H1 (cell line): ENCODE data around the gene NEDD4L. TPM values are rescaled to one million over a fixed set of nuclear protein-coding genes. Genes with fewer than 3 reads are reported as not detected.

Source experiments
- CTCF ChIA-PET: fragments of 300-600 bp; sonication (Branson Sonifier 250); formaldehyde crosslinking; loops from one replicate; lab custom pipeline; 2021; ENCODE audit not compliant: partially characterized antibody; lab: Charles Lee
- POLR2A ChIA-PET: fragments of 300-600 bp; sonication (Branson Sonifier 250); formaldehyde crosslinking; loops from one replicate; lab custom pipeline; 2021; ENCODE audit warnings: inconsistent platforms; ENCODE audit not compliant: partially characterized antibody; lab: Charles Lee
- DNase-seq, 2 experiments: peaks; one replicate each; pipeline versions ENCODE4 v3.0.0 to v3.0.0-alpha.2; 2010 to 2022; ENCODE audit warnings: low spot score in 2 of 2, low read depth in 1 of 2, mixed read lengths in 1 of 2
- FAIRE-seq: peaks from 2 replicates; lab custom pipeline; 2011; peaks lifted over from hg19 to GRCh38; lab: Jason Lieb, UNC
- H2AFZ ChIP-seq: 2 replicates; pipeline ENCODE4 v1.8.1; 2012; ENCODE audit warnings: low read length, inconsistent platforms
- H2AK5ac ChIP-seq: 2 replicates; pipeline ENCODE4 v1.6.1; 2013; ENCODE audit warnings: low read depth, low read length
- H2BK120ac ChIP-seq: replicated peaks from 2 replicates; pipeline ENCODE3; 2013; ENCODE audit warnings: low read depth, low read length, inconsistent platforms
- H2BK12ac ChIP-seq: 2 replicates; pipeline ENCODE4 v1.6.1; 2013; ENCODE audit warnings: low read depth, low read length
- H2BK15ac ChIP-seq: 2 replicates; pipeline ENCODE4 v1.6.1; 2013; ENCODE audit warnings: low read length
- H2BK20ac ChIP-seq: 2 replicates; pipeline ENCODE4 v1.6.1; 2013; ENCODE audit warnings: low read length
- H2BK5ac ChIP-seq: 2 replicates; pipeline ENCODE4 v1.6.1; 2013; ENCODE audit warnings: low read depth, low read length
- H3K14ac ChIP-seq: 2 replicates; pipeline ENCODE4 v1.6.1; 2013; ENCODE audit warnings: inconsistent platforms; ENCODE audit not compliant: insufficient read length
- H3K18ac ChIP-seq: 2 replicates; pipeline ENCODE4 v1.6.1; 2013; ENCODE audit warnings: low read length; ENCODE audit errors: extremely low read depth
- H3K23ac ChIP-seq: 2 replicates; pipeline ENCODE4 v1.6.1; 2013; ENCODE audit warnings: inconsistent platforms; ENCODE audit not compliant: insufficient read length
- H3K23me2 ChIP-seq: 2 replicates; pipeline ENCODE4 v1.6.1; 2013; ENCODE audit warnings: low read depth, low read length
- H3K27ac ChIP-seq: 2 replicates; pipeline ENCODE4 v1.6.1; 2011; ENCODE audit warnings: low read depth, low read length, inconsistent platforms
- H3K27me3 ChIP-seq, 4 experiments: replicated peaks in 1 of 4; 1 replicate in 1 of 4; 2 replicates in 3 of 4; pipeline versions ENCODE4 v1.6.1 to v1.8.1; 2011 to 2013; ENCODE audit warnings: low read length in 3 of 4, mild to moderate bottlenecking in 3 of 4, inconsistent platforms in 2 of 4, mixed read lengths in 2 of 4, moderate library complexity in 1 of 4; ENCODE audit not compliant: control insufficient read depth in 3 of 4, insufficient read depth in 3 of 4; ENCODE audit errors: extremely low read depth in 1 of 4
- H3K36me3 ChIP-seq, 4 experiments: 2 replicates each; pipeline versions ENCODE4 v1.6.1 to v1.8.1; 2011 to 2013; ENCODE audit warnings: mild to moderate bottlenecking in 4 of 4, low read length in 3 of 4, moderate library complexity in 2 of 4, control low read depth in 1 of 4, inconsistent platforms in 1 of 4; ENCODE audit not compliant: insufficient read depth in 4 of 4, control insufficient read depth in 2 of 4
- H3K4ac ChIP-seq: replicated peaks from 2 replicates; pipeline ENCODE3; 2013; ENCODE audit warnings: low read length, low read depth, mixed read lengths, inconsistent platforms; ENCODE audit not compliant: insufficient read length
- H3K4me1 ChIP-seq, 4 experiments: replicated peaks in 1 of 4; 1 replicate in 1 of 4; 2 replicates in 3 of 4; pipeline versions ENCODE4 v1.6.1 to v1.8.1; 2011 to 2013; ENCODE audit warnings: low read length in 3 of 4, inconsistent platforms in 2 of 4, mixed read lengths in 1 of 4; ENCODE audit not compliant: insufficient read depth in 4 of 4, control insufficient read depth in 3 of 4
- H3K4me2 ChIP-seq, 2 experiments: 2 replicates each; pipeline versions ENCODE4 v1.6.1 to v1.8.1; 2011 to 2013; ENCODE audit warnings: low read depth in 2 of 2, low read length in 2 of 2, control low read depth in 1 of 2, inconsistent platforms in 1 of 2, mild to moderate bottlenecking in 1 of 2; ENCODE audit not compliant: insufficient read depth in 1 of 2
- H3K4me3 ChIP-seq, 4 experiments: fragments of 200-600, 300-600 bp in 1 of 4; sonication (generic), shearing (Covaris generic), sonication (Bioruptor Twin) in 1 of 4; 2 replicates each; pipeline versions ENCODE4 v1.5.1 to v1.8.1; 2011 to 2016; ENCODE audit warnings: low read length in 4 of 4, low read depth in 3 of 4, control low read depth in 2 of 4, inconsistent platforms in 2 of 4, mild to moderate bottlenecking in 2 of 4, mixed read lengths in 1 of 4, moderate library complexity in 1 of 4; ENCODE audit not compliant: insufficient read depth in 2 of 4; ENCODE audit errors: extremely low read depth in 1 of 4
- H3K56ac ChIP-seq: replicated peaks from 2 replicates; pipeline ENCODE3; 2013; ENCODE audit warnings: low read depth, mild to moderate bottlenecking, mixed read lengths, low read length, inconsistent platforms; ENCODE audit not compliant: insufficient read length
- H3K79me1 ChIP-seq: 2 replicates; pipeline ENCODE4 v1.6.1; 2013; ENCODE audit warnings: low read depth, low read length, control low read depth
- H3K79me2 ChIP-seq, 2 experiments: 2 replicates each; pipeline versions ENCODE4 v1.6.1 to v1.8.1; 2012 to 2013; ENCODE audit warnings: low read length in 2 of 2, mild to moderate bottlenecking in 2 of 2, inconsistent platforms in 1 of 2; ENCODE audit not compliant: insufficient read depth in 2 of 2, control insufficient read depth in 1 of 2
- H3K9ac ChIP-seq, 4 experiments: replicated peaks in 1 of 4; 1 replicate in 1 of 4; 2 replicates in 3 of 4; pipeline versions ENCODE4 v1.6.1 to v1.8.1; 2011 to 2013; ENCODE audit warnings: low read depth in 3 of 4, low read length in 3 of 4, control low read depth in 2 of 4, mild to moderate bottlenecking in 2 of 4, moderate library complexity in 2 of 4, inconsistent platforms in 1 of 4; ENCODE audit errors: extremely low read depth in 1 of 4
- H3K9me3 ChIP-seq, 2 experiments: 2 replicates each; pipeline versions ENCODE4 v1.6.1 to v1.8.1; 2012 to 2013; ENCODE audit warnings: mild to moderate bottlenecking in 2 of 2, moderate library complexity in 2 of 2, control low read depth in 1 of 2, inconsistent platforms in 1 of 2, low read depth in 1 of 2, low read length in 1 of 2, mixed read lengths in 1 of 2; ENCODE audit not compliant: insufficient read depth in 2 of 2
- H4K20me1 ChIP-seq, 2 experiments: replicated peaks in 1 of 2; 2 replicates each; pipeline versions ENCODE3 to v1.8.1; 2011 to 2013; ENCODE audit warnings: inconsistent platforms in 2 of 2, low read length in 2 of 2, mild to moderate bottlenecking in 1 of 2; ENCODE audit not compliant: insufficient read depth in 2 of 2, control insufficient read depth in 1 of 2
- H4K5ac ChIP-seq: 2 replicates; pipeline ENCODE4 v1.6.1; 2013; ENCODE audit warnings: low read length, low read depth, mixed read lengths, inconsistent platforms; ENCODE audit not compliant: insufficient read length
- H4K8ac ChIP-seq: 2 replicates; pipeline ENCODE4 v1.8.0; 2013; ENCODE audit warnings: mild to moderate bottlenecking, moderate library complexity, low read length, inconsistent platforms; ENCODE audit not compliant: insufficient read depth; ENCODE audit errors: extremely low read depth
- H4K91ac ChIP-seq: replicated peaks from 2 replicates; pipeline ENCODE3; 2013; ENCODE audit warnings: low read length, mixed read lengths, inconsistent platforms; ENCODE audit not compliant: insufficient read length
- ASH2L ChIP-seq: fragments of 200-600, 300-600 bp; sonication (generic); IDR thresholded peaks from one replicate; pipeline ENCODE4 v1.7.1; 2017; ENCODE audit warnings: low read length
- BACH1 ChIP-seq: IDR thresholded peaks from 2 replicates; pipeline ENCODE4 v1.6.1; 2012; ENCODE audit warnings: low read length, improper control_type of control experiment
- CREB1 ChIP-seq: IDR thresholded peaks from 2 replicates; pipeline ENCODE4 v1.6.1; 2012; ENCODE audit warnings: inconsistent platforms
- E2F6 ChIP-seq: IDR thresholded peaks from 2 replicates; pipeline ENCODE4 v1.6.1; 2012; ENCODE audit warnings: inconsistent platforms
- HDAC6 ChIP-seq: IDR thresholded peaks from one replicate; pipeline ENCODE4 v1.7.1; 2012; ENCODE audit warnings: low read depth, mild to moderate bottlenecking, inconsistent platforms, low read length, moderate library complexity
- NRF1 ChIP-seq: IDR thresholded peaks from 2 replicates; pipeline ENCODE4 v1.6.1; 2011; ENCODE audit warnings: mild to moderate bottlenecking, low read depth, low read length, improper control_type of control experiment
- RAD21 ChIP-seq, 2 experiments: IDR thresholded peaks in 1 of 2; conservative IDR thresholded peaks in 1 of 2; 2 replicates each; pipeline ENCODE4 v1.6.1; 2011; ENCODE audit warnings: low read depth in 2 of 2, low read length in 2 of 2, improper control_type of control experiment in 1 of 2, inconsistent platforms in 1 of 2, mild to moderate bottlenecking in 1 of 2, moderate library complexity in 1 of 2
- SIX5 ChIP-seq: IDR thresholded peaks from 2 replicates; pipeline ENCODE4 v1.6.1; 2011; ENCODE audit warnings: mild to moderate bottlenecking, low read depth, low read length
- SP2 ChIP-seq: IDR thresholded peaks from 2 replicates; pipeline ENCODE4 v1.6.1; 2012; ENCODE audit warnings: mild to moderate bottlenecking, low read length, inconsistent platforms
- SUZ12 ChIP-seq: fragments of 200-600 bp; sonication (generic); IDR thresholded peaks from 2 replicates; pipeline ENCODE4 v1.6.1; 2012; ENCODE audit warnings: mild to moderate bottlenecking, inconsistent platforms, low read length, moderate library complexity, mixed read lengths
- TAF7 ChIP-seq: optimal IDR thresholded peaks from 2 replicates; pipeline ENCODE3; 2011; ENCODE audit warnings: low read depth, mild to moderate bottlenecking, inconsistent platforms, low read length, moderate library complexity, borderline replicate concordance
- TBP ChIP-seq: IDR thresholded peaks from 2 replicates; pipeline ENCODE4 v1.6.1; 2011; ENCODE audit warnings: low read depth, low read length, improper control_type of control experiment
- WGBS, 2 experiments: shearing (Covaris generic) in 1 of 2; methylation state at CpG; one replicate each; pipeline versions ENCODE4 v1.1.6 to v1.1.7; 2013 to 2015; ENCODE audit warnings: low lambda C conversion rate in 2 of 2, mixed read lengths in 2 of 2, inconsistent platforms in 1 of 2, low coverage in 1 of 2, missing lambda C conversion rate in 1 of 2; ENCODE audit not compliant: insufficient replicate concordance in 2 of 2, insufficient coverage in 1 of 2, insufficient read length in 1 of 2; ENCODE audit errors: extremely low coverage in 1 of 2, missing lambda C conversion rate in 1 of 2; 5-methylcytosine and 5-hydroxymethylcytosine counted together
- polyA plus RNA-seq, 7 experiments: library from polyadenylated mRNA; depleted of rRNA in 3 of 7; stranded (reverse) in 5 of 7; unstranded in 2 of 7; fragments of >200 nt in 5 of 7; fragments of 200-250 nt in 2 of 7; gene quantifications; 1 replicate in 5 of 7; 2 replicates in 1 of 7; 4 replicates in 1 of 7; pipeline versions ENCODE4 v1.2.1 to v1.2.3, GENCODE V29; 2011 to 2013; ENCODE audit warnings: missing spikeins in 2 of 7, mixed read lengths in 2 of 7
- total RNA-seq: library from RNA; stranded (reverse); fragmentation: NEBNext Ultra II Directional; extraction: Animal tissue kit (Norgen Biotek cat#: 25700); gene quantifications from 2 replicates; pipeline ENCODE4 v1.2.1, GENCODE V29; 2021

Gene NEDD4L
- total and polyA plus RNA-seq, 2 of the 8 experiments (the other 6 are each of a cell fraction or from before 2014, with no cell fraction given) = 37.3 to 69.8 TPM

DNA sequence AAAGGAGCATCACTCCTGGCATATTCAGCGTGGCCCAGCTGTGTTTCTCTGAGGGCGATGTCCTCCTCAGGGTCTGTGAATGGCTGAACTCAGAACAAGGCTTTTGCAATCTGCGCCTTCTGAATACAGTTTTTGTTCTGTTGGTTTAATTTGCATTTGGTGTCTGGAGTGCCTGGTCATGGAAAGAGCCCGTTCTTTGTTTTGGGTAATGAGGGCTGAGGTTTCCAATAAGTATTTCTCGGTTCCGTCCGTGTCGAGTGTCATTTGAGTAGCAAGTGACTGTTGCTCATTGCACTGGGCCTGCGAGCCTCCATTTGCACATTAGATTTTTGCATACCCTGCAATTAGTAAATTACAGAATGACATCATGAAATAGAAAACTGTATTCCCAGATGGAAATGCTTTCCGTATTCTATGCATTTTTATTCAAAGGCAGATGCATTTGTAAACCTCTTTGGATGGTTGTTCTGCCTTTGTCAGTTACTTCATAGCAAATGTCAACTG is 57.3 kb downstream of the NEDD4L start:
- Histone ChIP-seq H3K18ac (no peak overlapping the region), H3K27me3 (no peaks in the 10 kb centered on the region), H2AK5ac (no peak overlapping the region), H2BK5ac (peak overlapping the region; percentile 58), H3K23ac (no peak overlapping the region), H3K79me2 (peaks cover 0 to 81% of the 10 kb centered on the region in 2 experiments; a peak in 2 of 4 replicates), H2BK120ac (no peak overlapping the region), H3K14ac (no peak overlapping the region), H2BK20ac (no peak overlapping the region), H4K20me1 (no peaks in the 10 kb centered on the region), H3K4me2 (no peak overlapping the region; a peak in 1 of 4 replicates), H3K4ac (no peak overlapping the region), H2BK15ac (no peak overlapping the region), H2BK12ac (no peak overlapping the region), H4K91ac (no peak overlapping the region), H4K5ac (no peak overlapping the region), H3K9ac (no peak overlapping the region), H3K4me3 (no peak overlapping the region), H3K9me3 (no peaks in the 10 kb centered on the region), H3K27ac (no peak overlapping the region), H3K56ac (no peak overlapping the region), H3K4me1 (peaks cover 3 to 37% (median 20%) of the 10 kb centered on the region in 4 experiments), H3K23me2 (no peaks in the 10 kb centered on the region), H4K8ac (no peak overlapping the region), H3K36me3 (no peaks in the 10 kb centered on the region), H2AFZ (no peak overlapping the region), H3K79me1 (peaks cover 13% of the 10 kb centered on the region)
- ChIA-PET POLR2A (no interaction called here), CTCF (interaction anchor here (0.6 to 3.0 kb wide), 2 partner anchors 20 to 348 kb away, joined by 3 to 9 read pairs; no protein-coding TSS in a partner anchor)
- FAIRE-seq (no peak), DNase-seq (no peak)
- 82% methylated on average over 10 of the region's 10 CpGs; no CpG with 5 or more reads in 1 of the 2 experiments for WGBS, 2 experiments
- TF ChIP-seq E2F6 (no peak), BACH1 (no peak), TAF7 (no peak), RAD21 (IDR thresholded peaks at IDR 0.05 in 1 of 2, conservative IDR thresholded peaks at IDR 0.05 in 1 of 2; ENCODE audit: low read depth in 2 of 2, low read length in 2 of 2) (no peak), TBP (no peak), SUZ12 (no peak), ASH2L (no peak), CREB1 (no peak), HDAC6 (no peak), SP2 (no peak), NRF1 (no peak), SIX5 (no peak)
